Panc1 (cell line): ENCODE measurements around the gene STKLD1. TPM values are rescaled to one million over a fixed set of nuclear protein-coding genes. Genes with fewer than 3 reads are reported as not detected.

Source experiments
- ATAC-seq: fragments of 200-7000 bp; cut with Tn5 transposase; 2 replicates; pipeline ENCODE4 v1.9.1; 2020; ENCODE audit warnings: mild to moderate bottlenecking, moderate library complexity
- BruUV-seq: library from RNA; stranded (reverse); fragments of 400-500 nt; replicated peaks from 2 replicates; lab custom pipeline; 2021; lab: Mats Ljungman, UMichigan
- CTCF ChIA-PET: fragments of 300-600 bp; sonication (Branson Sonifier 250); formaldehyde crosslinking; loops from one replicate; lab custom pipeline; 2022; ENCODE audit warnings: antibody characterized with exemption; lab: Charles Lee
- POLR2A ChIA-PET: fragments of 300-600 bp; sonication (Branson Sonifier 250); formaldehyde crosslinking; loops from one replicate; lab custom pipeline; 2022; ENCODE audit warnings: antibody characterized with exemption; lab: Charles Lee
- DNase-seq: peaks from one replicate; pipeline ENCODE4 v3.0.0-alpha.2; 2010; ENCODE audit warnings: low read depth, low spot score
- H3K27ac ChIP-seq: 2 replicates; pipeline ENCODE4 v1.5.1; 2011; ENCODE audit warnings: mild to moderate bottlenecking, low read length, inconsistent platforms
- H3K27me3 ChIP-seq: fragments of 200-500 bp; sonication (Bioruptor generic); 2 replicates; pipeline ENCODE4 v1.6.0; 2014; ENCODE audit warnings: low read length, inconsistent platforms; ENCODE audit not compliant: control insufficient read depth, insufficient read depth
- H3K36me3 ChIP-seq: fragments of 200-500 bp; sonication (Bioruptor generic); 2 replicates; pipeline ENCODE4 v1.5.1; 2014; ENCODE audit warnings: inconsistent platforms, mild to moderate bottlenecking, low read length, moderate library complexity; ENCODE audit not compliant: control insufficient read depth, insufficient read depth
- H3K4me1 ChIP-seq: 2 replicates; pipeline ENCODE4 v1.5.1; 2011; ENCODE audit warnings: inconsistent platforms, mild to moderate bottlenecking, low read length, moderate library complexity; ENCODE audit not compliant: control insufficient read depth, insufficient read depth
- H3K4me3 ChIP-seq, 2 experiments: 2 replicates each; pipeline ENCODE4 v1.5.1; 2011 to 2012; ENCODE audit warnings: low read depth in 2 of 2, low read length in 2 of 2, mild to moderate bottlenecking in 2 of 2, inconsistent platforms in 1 of 2, moderate library complexity in 1 of 2
- H3K9me3 ChIP-seq: fragments of 200-500 bp; sonication (Bioruptor generic); 2 replicates; pipeline ENCODE4 v1.5.1; 2014; ENCODE audit warnings: low read depth, mild to moderate bottlenecking, inconsistent platforms, low read length, moderate library complexity; ENCODE audit not compliant: control insufficient read depth, insufficient read depth
- POLR2AphosphoS5 ChIP-seq: IDR thresholded peaks from 2 replicates; pipeline ENCODE4 v1.6.1; 2012; ENCODE audit warnings: mild to moderate bottlenecking, low read depth, low read length, moderate library complexity
- SIN3A ChIP-seq: IDR thresholded peaks from 2 replicates; pipeline ENCODE4 v1.6.1; 2012; ENCODE audit warnings: low read depth, mild to moderate bottlenecking, low read length, moderate library complexity, borderline replicate concordance; ENCODE audit not compliant: insufficient read depth
- TCF7L2 ChIP-seq: IDR thresholded peaks from 2 replicates; pipeline ENCODE4 v1.6.1; 2011; ENCODE audit warnings: mild to moderate bottlenecking, low read depth, low read length, inconsistent platforms
- in situ Hi-C: cut with HindIII; loops from 2 replicates; pipeline ENCODE4 v1.10.0; 2016; ENCODE audit warnings: low sequenced_read_pairs, low pct_unique_long_range_greater_than_20kb
- intact Hi-C: fragments of 100-400 bp; cut with micrococcal nuclease; formaldehyde crosslinking; loops from one replicate; pipeline ENCODE4 v1.10.0; 2022; ENCODE audit not compliant: unreplicated experiment
- total RNA-seq: library from RNA; stranded (reverse); gene quantifications from one replicate; pipeline ENCODE4 v1.2.1, GENCODE V29; 2021; ENCODE audit not compliant: unreplicated experiment
- TF ChIP-seq, protein P1 (sequence below): fragments of 450-650 bp; IDR thresholded peaks from 2 replicates; pipeline ENCODE4 v1.5.1; 2017; ENCODE audit warnings: mild to moderate bottlenecking
- TF ChIP-seq, protein P2 (sequence below), 2 experiments: IDR thresholded peaks; 2 replicates each; pipeline ENCODE4 v1.6.1; 2011 to 2012; ENCODE audit warnings: low read depth in 2 of 2, control low read depth in 1 of 2, low read length in 1 of 2, mild to moderate bottlenecking in 1 of 2, moderate library complexity in 1 of 2; ENCODE audit not compliant: insufficient read depth in 1 of 2

The STKLD1 gene
- total RNA-seq, 1 experiment from 2014 or later: 0.74 TPM

DNA sequence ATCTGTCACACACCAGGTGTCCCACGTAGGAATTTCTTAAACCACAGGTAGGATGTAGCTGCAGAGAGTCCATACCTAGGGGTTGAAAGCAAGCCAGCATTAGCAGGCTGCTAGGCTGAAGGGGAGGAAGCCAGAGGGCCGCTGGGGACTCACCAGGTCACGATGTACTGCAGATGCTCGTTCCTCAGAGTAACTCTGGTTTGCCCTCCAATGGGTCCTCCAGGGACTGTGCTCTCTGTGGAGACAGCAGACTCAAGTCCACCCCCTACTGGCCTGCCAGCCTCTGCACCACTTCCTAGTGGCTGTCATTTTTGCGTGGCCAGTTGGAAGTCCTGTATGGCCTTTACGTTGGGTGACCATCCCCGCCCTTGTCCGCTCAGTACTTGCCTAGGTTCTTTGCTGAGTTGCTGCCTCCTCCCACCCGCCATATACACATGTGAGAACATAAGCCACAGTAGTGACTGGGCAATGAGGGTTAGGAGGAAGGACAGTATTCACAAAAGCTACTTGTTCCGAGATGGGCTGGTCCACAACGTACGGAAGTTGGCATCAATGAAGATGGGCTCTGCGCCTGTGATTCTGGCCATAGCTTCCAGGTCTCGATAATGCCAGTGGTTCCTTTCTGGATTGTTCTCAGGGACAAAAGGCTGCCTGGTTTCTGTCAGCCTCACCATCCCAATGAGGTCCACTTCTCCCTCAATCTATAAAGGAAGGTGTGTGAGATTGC is 24.1 kb upstream of the STKLD1 start:
- DNase-seq (no peak), ATAC-seq (peak; percentile 57)
- Histone ChIP-seq H3K9me3 (no peaks in the 10 kb centered on the region), H3K4me3 (no peak overlapping the region), H3K27me3 (no peaks in the 10 kb centered on the region), H3K27ac (no peak overlapping the region; the same call in 1 of the 2 replicates), H3K4me1 (peaks cover 15% of the 10 kb centered on the region), H3K36me3 (peaks cover 28% of the 10 kb centered on the region)
- intact Hi-C loops: loop anchor here (10.0 kb wide), 1 partner anchor 133 kb away; no protein-coding TSS in a partner anchor
- in situ Hi-C loops: no loop called here
- CTCF ChIA-PET: interaction anchor here (0.7 kb wide), 1 partner anchor 8 kb away, joined by 5 read pairs; no protein-coding TSS in a partner anchor
- POLR2A ChIA-PET: interaction anchor here (0.6 kb wide), 1 partner anchor 421 kb away, joined by 3 read pairs; no protein-coding TSS in a partner anchor
- no peak for TF ChIP-seq TCF7L2
- peak; percentile 61 for TF ChIP-seq POLR2AphosphoS5
- TF ChIP-seq, protein P1, sequence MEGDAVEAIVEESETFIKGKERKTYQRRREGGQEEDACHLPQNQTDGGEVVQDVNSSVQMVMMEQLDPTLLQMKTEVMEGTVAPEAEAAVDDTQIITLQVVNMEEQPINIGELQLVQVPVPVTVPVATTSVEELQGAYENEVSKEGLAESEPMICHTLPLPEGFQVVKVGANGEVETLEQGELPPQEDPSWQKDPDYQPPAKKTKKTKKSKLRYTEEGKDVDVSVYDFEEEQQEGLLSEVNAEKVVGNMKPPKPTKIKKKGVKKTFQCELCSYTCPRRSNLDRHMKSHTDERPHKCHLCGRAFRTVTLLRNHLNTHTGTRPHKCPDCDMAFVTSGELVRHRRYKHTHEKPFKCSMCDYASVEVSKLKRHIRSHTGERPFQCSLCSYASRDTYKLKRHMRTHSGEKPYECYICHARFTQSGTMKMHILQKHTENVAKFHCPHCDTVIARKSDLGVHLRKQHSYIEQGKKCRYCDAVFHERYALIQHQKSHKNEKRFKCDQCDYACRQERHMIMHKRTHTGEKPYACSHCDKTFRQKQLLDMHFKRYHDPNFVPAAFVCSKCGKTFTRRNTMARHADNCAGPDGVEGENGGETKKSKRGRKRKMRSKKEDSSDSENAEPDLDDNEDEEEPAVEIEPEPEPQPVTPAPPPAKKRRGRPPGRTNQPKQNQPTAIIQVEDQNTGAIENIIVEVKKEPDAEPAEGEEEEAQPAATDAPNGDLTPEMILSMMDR: peak; percentile 77
- no TSS peak for BruUV-seq

DNA sequence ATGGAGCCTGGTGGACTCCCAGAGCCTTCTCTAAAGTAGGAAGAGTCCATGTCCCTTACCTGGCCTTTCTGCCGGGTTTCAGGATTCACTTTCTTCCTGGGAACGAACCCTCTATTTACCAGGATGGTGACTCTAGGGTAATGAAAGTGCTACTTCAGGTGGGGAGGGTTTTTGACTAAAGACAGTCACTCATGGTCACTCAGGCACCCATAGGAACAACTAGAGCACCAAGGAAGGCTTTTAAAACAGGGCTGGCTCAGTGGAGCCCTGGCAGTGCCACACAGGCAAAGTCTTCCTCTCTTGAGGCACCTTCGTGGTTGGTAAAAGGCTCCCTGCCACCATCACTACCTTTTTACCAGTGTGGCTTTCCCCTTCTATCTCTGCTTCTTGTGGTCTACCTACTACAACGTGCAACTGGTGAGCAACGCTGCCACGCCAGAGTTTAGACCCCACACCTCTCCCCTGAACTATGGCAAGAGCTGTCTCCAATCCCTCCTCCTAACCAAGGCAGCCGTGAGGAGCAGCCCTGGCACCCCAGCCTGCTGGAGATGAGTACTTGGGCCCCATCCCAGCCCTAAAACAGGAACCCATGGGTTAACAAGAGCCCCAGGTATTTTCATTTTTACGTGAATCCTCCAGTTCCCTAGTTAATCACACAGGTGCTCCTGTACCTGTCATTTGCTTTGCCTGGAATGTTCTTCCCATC is 23.4 kb upstream of the STKLD1 start:
- no peak for DNase-seq
- Histone ChIP-seq H3K4me1 (peaks cover 22% of the 10 kb centered on the region), H3K36me3 (peaks cover 28% of the 10 kb centered on the region), H3K27me3 (no peaks in the 10 kb centered on the region), H3K9me3 (no peaks in the 10 kb centered on the region), H3K27ac (no peak overlapping the region; the same call in 1 of the 2 replicates), H3K4me3 (no peak overlapping the region)
- in situ Hi-C loops: no loop called here
- BruUV-seq: no TSS peak
- ChIA-PET POLR2A (no interaction called here), CTCF (no interaction called here)
- ATAC-seq: no peak
- intact Hi-C loops: loop anchor here (10.0 kb wide), 1 partner anchor 132 kb away; no protein-coding TSS in a partner anchor
- TF ChIP-seq, protein P2, sequence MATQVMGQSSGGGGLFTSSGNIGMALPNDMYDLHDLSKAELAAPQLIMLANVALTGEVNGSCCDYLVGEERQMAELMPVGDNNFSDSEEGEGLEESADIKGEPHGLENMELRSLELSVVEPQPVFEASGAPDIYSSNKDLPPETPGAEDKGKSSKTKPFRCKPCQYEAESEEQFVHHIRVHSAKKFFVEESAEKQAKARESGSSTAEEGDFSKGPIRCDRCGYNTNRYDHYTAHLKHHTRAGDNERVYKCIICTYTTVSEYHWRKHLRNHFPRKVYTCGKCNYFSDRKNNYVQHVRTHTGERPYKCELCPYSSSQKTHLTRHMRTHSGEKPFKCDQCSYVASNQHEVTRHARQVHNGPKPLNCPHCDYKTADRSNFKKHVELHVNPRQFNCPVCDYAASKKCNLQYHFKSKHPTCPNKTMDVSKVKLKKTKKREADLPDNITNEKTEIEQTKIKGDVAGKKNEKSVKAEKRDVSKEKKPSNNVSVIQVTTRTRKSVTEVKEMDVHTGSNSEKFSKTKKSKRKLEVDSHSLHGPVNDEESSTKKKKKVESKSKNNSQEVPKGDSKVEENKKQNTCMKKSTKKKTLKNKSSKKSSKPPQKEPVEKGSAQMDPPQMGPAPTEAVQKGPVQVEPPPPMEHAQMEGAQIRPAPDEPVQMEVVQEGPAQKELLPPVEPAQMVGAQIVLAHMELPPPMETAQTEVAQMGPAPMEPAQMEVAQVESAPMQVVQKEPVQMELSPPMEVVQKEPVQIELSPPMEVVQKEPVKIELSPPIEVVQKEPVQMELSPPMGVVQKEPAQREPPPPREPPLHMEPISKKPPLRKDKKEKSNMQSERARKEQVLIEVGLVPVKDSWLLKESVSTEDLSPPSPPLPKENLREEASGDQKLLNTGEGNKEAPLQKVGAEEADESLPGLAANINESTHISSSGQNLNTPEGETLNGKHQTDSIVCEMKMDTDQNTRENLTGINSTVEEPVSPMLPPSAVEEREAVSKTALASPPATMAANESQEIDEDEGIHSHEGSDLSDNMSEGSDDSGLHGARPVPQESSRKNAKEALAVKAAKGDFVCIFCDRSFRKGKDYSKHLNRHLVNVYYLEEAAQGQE (IDR thresholded peaks at IDR 0.05; ENCODE audit: insufficient read depth in 1 of 2, low read depth in 2 of 2, low read length in 1 of 2): no peak
- TF ChIP-seq SIN3A: no peak
- TF ChIP-seq POLR2AphosphoS5: no peak; the same call in none of the 2 replicates
- TF ChIP-seq TCF7L2: no peak
- TF ChIP-seq, protein P1: no peak
